ENCODE data around the gene KLHL22.

The KLHL22 gene

GRCh38 chr22:20405291-20405930 lies 90.2 kb downstream of the KLHL22 start:
- no peak for TF ChIP-seq CTCF (IDR thresholded peaks at IDR 0.05; ENCODE audit: insufficient read depth, low read length, missing control alignments)
- POLR2A ChIA-PET: no interaction called here
- CTCF ChIA-PET: interaction anchor here (1.4 kb wide), 2 partner anchors 12 to 13 kb away, joined by 3 read pairs; no protein-coding TSS in a partner anchor
- no peak overlapping the region for H3K4me3 ChIP-seq (ENCODE audit: low read depth, low read length)
- DNase-seq (ENCODE audit: low read depth, low spot score): no peak

- POLR2A ChIA-PET: no interaction called here
- TF ChIP-seq CTCF (IDR thresholded peaks at IDR 0.05; ENCODE audit: insufficient read depth, low read length, missing control alignments): no peak
- no peak for DNase-seq (ENCODE audit: low read depth, low spot score)
- CTCF ChIA-PET: interaction anchor here (1.4 kb wide), 2 partner anchors 12 to 13 kb away, joined by 3 read pairs; no protein-coding TSS in a partner anchor
- no peak overlapping the region for H3K4me3 ChIP-seq (ENCODE audit: low read depth, low read length)
These were observed 90.7 kb downstream of the KLHL22 start for GRCh38 chr22:20404881-20405280.

GRCh38 chr22:20403779-20404140 lies 91.8 kb downstream of the KLHL22 start:
- ChIA-PET CTCF (interaction anchor here (0.6 kb wide), 1 partner anchor 14 kb away, joined by 3 read pairs; no protein-coding TSS in a partner anchor), POLR2A (no interaction called here)
- no peak for TF ChIP-seq CTCF (IDR thresholded peaks at IDR 0.05; ENCODE audit: insufficient read depth, low read length, missing control alignments)
- DNase-seq (ENCODE audit: low read depth, low spot score): no peak
- no peak overlapping the region for H3K4me3 ChIP-seq (ENCODE audit: low read depth, low read length)

GRCh38 chr22:20402960-20403778 lies 92.4 kb downstream of the KLHL22 start:
- no peak overlapping the region for H3K4me3 ChIP-seq (ENCODE audit: low read depth, low read length)
- ChIA-PET CTCF (no interaction called here), POLR2A (no interaction called here)
- TF ChIP-seq CTCF (IDR thresholded peaks at IDR 0.05; ENCODE audit: insufficient read depth, low read length, missing control alignments): no peak
- no peak for DNase-seq (ENCODE audit: low read depth, low spot score)

- ChIA-PET POLR2A (no interaction called here), CTCF (no interaction called here)
- no peak for TF ChIP-seq CTCF (IDR thresholded peaks at IDR 0.05; ENCODE audit: insufficient read depth, low read length, missing control alignments)
- no peak overlapping the region for H3K4me3 ChIP-seq (ENCODE audit: low read depth, low read length)
- DNase-seq (ENCODE audit: low read depth, low spot score): no peak
These were observed 94.1 kb downstream of the KLHL22 start for GRCh38 chr22:20401376-20402014.
